Endometrial microvascular endothelial cells (primary cell): ENCODE data around the gene EPHA10. TPM values are rescaled to one million over a fixed set of nuclear protein-coding genes. Genes with fewer than 3 reads are reported as not detected.
"Not testable (repeated sequence)": the region's sequence is repeated elsewhere in the genome, so short reads cannot be mapped to it uniquely, and the experiment has no call there.

Experiments used
- in situ Hi-C: cut with HindIII; loops from 2 replicates; pipeline ENCODE4 v1.10.0; 2017; ENCODE audit warnings: low sequenced_read_pairs, low pct_unique_long_range_greater_than_20kb; ENCODE audit errors: inconsistent ontology term
- total RNA-seq: library from RNA; depleted of rRNA; stranded (reverse); fragments of >200 nt; gene quantifications from one replicate; pipeline ENCODE4 v1.2.3, GENCODE V29; 2015; ENCODE audit errors: inconsistent ontology term

The EPHA10 gene
- total RNA-seq, 1 donor from 2014 or later, result not detected

DNA sequence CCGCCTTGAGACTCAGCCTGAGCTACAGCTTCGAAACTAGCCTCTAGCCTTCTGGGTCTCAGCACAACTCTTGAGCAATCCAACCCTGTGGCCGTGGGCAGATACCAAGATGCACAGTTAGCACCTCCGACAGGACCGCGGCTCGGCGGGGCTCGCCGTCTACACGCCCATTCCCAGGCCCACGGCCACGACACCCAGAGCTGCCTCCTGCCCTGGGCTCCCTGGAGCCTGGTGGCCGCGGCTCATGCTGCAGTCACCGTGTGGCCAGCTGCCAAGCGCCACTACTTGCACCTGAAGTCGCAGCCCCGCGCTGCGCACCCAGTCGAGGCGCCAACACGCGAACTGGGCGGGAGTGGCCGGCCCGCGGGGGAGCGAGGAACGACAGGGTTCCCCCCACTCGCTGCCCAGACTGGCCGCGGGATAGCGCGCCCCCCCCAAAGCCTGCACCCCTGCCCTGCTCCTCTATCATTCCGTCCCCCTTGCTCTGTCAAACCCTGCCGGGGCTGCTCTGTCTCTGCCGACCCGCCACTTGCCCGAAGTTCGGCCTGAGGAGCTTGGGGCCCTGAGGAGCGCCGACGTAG lies 73.3 kb downstream of the EPHA10 start:
- in situ Hi-C loops, result loop anchor here (5.0 kb wide), 1 partner anchor 94 kb away; the partner anchor contains the start of gene GNL2

GRCh38 chr1:37688926-37689325 lies 76.0 kb downstream of the EPHA10 start:
- in situ Hi-C loops, result no loop called here

GRCh38 chr1:37687764-37688163 lies 77.2 kb downstream of the EPHA10 start:
- in situ Hi-C loops, result not testable (repeated sequence)

GRCh38 chr1:37685722-37686121 lies 79.2 kb downstream of the EPHA10 start:
- in situ Hi-C loops, result no loop called here

DNA sequence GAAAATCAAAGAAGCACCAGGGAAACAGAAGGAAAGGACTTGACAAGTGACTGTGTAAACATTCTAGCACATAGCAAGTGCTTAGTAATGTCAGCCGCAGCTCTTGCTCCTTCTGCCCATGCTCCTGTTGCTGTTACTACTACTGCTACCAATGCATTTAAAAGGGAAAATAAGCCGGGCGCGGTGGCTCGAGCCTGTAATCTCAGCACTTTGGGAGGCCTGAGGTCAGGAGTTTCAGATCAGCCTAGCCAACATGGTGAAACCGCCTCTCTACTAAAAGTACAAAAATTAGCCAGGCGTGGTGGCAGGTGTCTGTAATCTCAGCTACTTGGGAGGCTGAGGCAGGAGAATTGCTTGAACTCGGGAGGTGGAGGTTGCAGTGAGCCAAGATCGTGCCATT lies 80.7 kb downstream of the EPHA10 start:
- in situ Hi-C loops, result not testable (repeated sequence)

- in situ Hi-C loops, result no loop called here
These were observed 82.5 kb downstream of the EPHA10 start for GRCh38 chr1:37682334-37682987.

DNA sequence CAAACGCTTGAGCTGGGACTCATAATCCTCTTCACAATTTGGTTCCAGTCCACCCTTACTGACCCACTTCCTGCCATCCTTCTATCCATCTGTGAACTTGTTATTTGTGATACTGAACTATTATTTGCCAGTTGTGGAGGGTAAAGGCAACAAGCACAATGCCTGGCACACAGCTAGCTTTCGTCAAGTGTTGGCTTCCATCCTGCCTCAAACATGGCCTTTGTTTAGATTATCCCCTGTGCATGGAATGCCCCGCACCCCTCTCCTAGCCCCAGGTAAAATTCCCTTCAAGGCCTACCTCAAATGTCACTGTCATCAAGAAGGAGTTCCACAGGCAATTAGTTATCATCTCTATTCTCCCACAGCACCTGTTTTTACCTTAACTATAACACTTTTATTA lies 84.0 kb downstream of the EPHA10 start:
- in situ Hi-C loops, result no loop called here

DNA sequence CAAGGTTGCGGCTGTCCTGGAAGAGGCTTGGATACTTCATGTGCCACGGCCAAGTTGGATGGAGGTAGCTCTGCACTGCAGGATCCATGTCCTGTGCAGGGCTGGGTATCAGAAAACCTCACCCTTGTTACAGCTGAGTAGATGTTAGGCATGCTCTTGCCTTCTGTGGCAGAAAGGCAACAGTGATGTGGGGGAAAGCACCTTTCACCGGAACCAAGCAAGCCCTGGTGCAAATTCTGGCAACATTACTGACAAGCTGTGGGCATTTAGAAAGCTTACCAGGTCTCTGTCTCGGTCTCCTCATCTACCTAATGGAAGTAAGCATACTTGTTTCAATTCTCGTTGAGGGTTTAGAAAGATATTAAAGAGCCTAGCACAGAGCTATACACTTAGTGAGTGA lies 87.1 kb downstream of the EPHA10 start:
- in situ Hi-C loops, result no loop called here

GRCh38 chr1:37677143-37677439 lies 87.8 kb downstream of the EPHA10 start:
- in situ Hi-C loops, result no loop called here

DNA sequence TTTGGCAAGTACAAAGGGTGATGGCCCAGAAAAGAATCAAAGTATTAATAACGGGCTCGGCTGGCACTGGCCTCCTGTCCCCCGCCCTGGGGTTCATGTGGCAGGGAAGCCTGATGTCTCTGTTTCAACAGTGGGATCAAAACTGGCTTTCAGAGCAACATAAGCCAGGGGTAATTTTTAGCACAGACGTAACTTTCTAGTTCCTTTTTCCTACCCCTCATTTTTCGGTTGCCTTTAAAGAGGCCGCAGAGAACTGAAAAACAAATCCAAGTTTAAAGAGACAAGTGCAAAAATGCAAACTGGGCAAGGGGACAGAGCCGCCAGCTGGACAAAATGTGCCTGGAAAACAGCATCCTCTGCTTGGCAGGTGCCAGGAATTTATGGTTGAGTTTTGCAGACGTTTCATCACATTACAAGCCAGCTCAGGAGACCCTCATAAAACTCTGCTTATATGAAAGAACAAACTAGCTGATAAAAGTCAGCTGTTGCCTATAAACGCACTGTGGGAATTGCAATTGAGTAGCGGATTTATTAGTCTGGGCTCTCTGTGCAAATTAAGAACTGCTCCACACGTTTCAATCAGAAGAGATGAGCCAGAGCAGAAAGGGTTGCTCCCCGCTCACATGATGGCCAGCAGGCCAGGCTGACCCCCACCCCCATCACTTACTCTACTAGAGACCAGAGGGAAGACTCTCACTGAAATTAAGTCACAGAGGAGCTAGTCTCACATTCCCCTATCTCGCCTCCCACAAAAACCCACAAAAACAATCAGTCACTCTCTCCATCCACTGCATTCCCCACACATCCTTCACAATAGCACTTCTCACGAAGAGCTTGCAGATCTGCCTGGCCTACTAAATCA lies 88.4 kb downstream of the EPHA10 start:
- in situ Hi-C loops, result no loop called here

DNA sequence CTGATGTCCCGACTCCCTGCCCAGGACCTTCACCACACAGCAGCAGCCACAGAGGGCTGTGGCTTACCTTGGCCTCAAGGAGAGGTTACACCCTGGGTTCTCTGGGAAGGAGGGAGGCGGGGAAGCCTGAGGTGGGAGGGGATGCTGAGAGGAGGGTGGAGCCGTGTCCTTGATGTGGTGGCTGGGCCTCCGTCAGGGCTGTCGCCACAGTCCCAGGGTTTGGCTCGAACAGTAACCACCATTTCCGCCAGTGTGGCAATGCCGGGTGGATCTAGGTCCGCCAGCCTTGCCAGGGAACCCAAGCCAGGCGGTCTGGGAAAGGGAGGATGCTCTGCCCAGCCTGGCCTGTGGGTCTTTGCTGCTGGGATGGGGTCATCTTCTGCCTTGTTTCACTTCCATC lies 91.0 kb downstream of the EPHA10 start:
- in situ Hi-C loops, result no loop called here

- in situ Hi-C loops, result no loop called here
These were observed 92.6 kb downstream of the EPHA10 start for GRCh38 chr1:37672136-37672870.

DNA sequence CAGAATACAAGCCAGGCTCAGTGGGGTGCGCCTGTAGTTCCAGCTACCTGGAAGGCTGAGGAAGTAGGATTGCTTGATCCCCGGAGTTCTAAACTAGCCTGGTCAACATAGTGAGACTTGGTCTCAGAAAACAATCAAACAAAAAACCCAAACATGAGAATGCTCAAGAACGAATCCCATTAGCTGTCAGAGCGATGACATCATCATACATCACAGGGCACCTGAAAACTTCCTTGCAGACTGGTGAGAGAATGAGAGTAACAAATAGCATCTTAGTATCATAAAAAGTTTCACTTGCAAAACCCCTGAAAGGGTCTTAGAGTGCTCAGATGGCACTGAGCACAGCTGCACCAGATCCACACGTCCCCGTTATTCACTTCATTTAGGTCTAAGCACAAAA lies 93.7 kb downstream of the EPHA10 start:
- in situ Hi-C loops, result no loop called here

DNA sequence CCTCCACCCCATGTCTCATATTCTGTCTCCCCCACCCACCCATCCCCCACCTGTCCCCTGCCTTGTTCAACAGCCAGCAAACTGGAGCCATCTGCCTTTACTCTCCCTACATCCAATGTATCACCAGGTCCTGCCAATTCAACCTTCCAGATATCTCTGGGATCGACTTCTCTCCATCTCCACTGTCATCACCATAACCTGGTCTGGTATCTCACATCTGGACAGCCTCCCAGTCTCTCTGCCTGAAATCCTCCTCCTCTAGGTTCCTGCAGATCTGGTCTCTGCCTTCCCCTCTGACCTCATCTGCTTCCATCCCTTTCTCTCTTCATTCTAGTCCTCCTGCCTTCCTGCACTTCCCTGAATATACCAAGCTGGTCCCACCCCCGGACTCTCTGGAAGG lies 94.8 kb downstream of the EPHA10 start:
- in situ Hi-C loops, result no loop called here

DNA sequence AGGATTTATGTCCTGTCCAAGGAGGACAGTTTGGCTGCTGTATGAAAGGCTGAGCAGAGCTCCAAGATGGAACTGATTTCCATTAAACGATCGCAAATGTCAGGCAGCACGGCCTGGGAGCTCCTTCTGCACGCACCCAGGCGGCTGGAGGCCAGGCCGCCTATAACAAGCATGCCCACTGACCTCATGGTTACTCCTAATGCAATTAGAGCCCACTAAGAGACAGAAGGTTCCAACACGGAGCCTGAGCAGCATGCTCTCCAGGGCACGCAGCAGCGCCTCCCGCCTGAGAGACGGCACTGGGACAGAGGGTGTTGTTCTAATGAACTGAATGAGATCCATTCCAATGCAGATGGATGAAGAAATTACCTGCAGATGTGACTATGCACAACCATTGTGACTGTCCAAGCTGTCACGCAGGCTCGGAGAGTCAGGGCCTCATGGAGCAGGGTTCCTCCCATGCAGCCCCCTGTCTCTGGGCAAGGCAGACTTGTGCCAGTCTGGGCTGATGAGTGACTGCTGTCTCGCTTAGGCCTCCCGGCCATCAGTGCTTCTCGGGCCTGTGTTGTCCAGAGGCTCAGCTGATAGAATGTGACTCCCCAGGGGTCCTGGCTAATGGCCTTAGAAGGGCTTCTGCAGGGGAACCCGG lies 97.8 kb downstream of the EPHA10 start:
- in situ Hi-C loops, result no loop called here

GRCh38 chr1:37666241-37666867 lies 98.6 kb downstream of the EPHA10 start:
- in situ Hi-C loops, result no loop called here
